A673 (cell line): ENCODE data around the gene ABLIM3.

Experiments used
- CTCF ChIP-seq: fragments of 300-800, 200-600 bp; sonication (generic); conservative IDR thresholded peaks from 2 replicates; pipeline ENCODE4 v1.5.1; 2017; ENCODE audit warnings: low read depth, mild to moderate bottlenecking, antibody characterized with exemption, low read length, moderate library complexity, mixed read lengths
- EZH2 ChIP-seq: fragments of 200-600 bp; sonication (generic); IDR thresholded peaks from 2 replicates; pipeline ENCODE4 v1.6.1; 2017; ENCODE audit warnings: borderline replicate concordance, low read depth, mild to moderate bottlenecking, mixed read lengths, antibody characterized with exemption, low read length; ENCODE audit not compliant: poor library complexity, severe bottlenecking

GRCh38 chr5:149251546-149251945 is 110.3 kb downstream of the ABLIM3 start:
- TF ChIP-seq CTCF: no peak
- TF ChIP-seq EZH2: no peak
